Activated T-cell treated with anti-CD3 and anti-CD28 coated beads, Interleukin-2, amount 50 U/mL, for 72 hours (primary cell): ENCODE measurements around the gene MACROH2A1. TPM values are rescaled to one million over a fixed set of nuclear protein-coding genes. Genes with fewer than 3 reads are reported as not detected.
"Not testable (repeated sequence)": the region's sequence is repeated elsewhere in the genome, so short reads cannot be mapped to it uniquely, and the experiment has no call there.

Source experiments
- ATAC-seq, 2 donors: fragments of 150-1000 bp; cut with Tn5 transposase; replicated peaks in 1 of 2; 2 replicates each; pipeline ENCODE4 v1.10.0; 2021; ENCODE audit warnings: moderate library complexity in 2 of 2, mild to moderate bottlenecking in 1 of 2
- DNase-seq, 2 donors: peaks; one replicate each; pipeline ENCODE4 v3.0.0; 2021 to 2022; ENCODE audit warnings: mixed read lengths in 1 of 2
- H3K27ac Mint-ChIP-seq: one replicate; pipeline ENCODE4 v1.8.0; 2022; ENCODE audit warnings: mild to moderate bottlenecking, moderate library complexity, mixed read lengths
- H3K27me3 Mint-ChIP-seq: one replicate; pipeline ENCODE4 v1.8.0; 2022; ENCODE audit warnings: low read depth, mixed read lengths
- H3K36me3 Mint-ChIP-seq, 2 donors: one replicate each; pipeline ENCODE4 v1.8.0; 2022; ENCODE audit warnings: mixed read lengths in 2 of 2, mild to moderate bottlenecking in 1 of 2; ENCODE audit not compliant: insufficient read depth in 2 of 2
- H3K4me1 Mint-ChIP-seq: one replicate; pipeline ENCODE4 v1.8.0; 2022; ENCODE audit warnings: low read depth, mixed read lengths
- H3K4me3 Mint-ChIP-seq, 2 donors: one replicate each; pipeline ENCODE4 v1.8.0; 2022; ENCODE audit warnings: mild to moderate bottlenecking in 2 of 2, mixed read lengths in 2 of 2, moderate library complexity in 2 of 2
- H3K9me3 Mint-ChIP-seq, 2 donors: one replicate each; pipeline ENCODE4 v1.8.0; 2022; ENCODE audit warnings: mixed read lengths in 2 of 2
- total RNA-seq, 2 donors: library from RNA; stranded (reverse); gene quantifications; one replicate each; pipeline ENCODE4 v1.2.3, GENCODE V29; 2022

The MACROH2A1 gene
- total RNA-seq, 2 donors from 2014 or later: 136 to 140 TPM

DNA sequence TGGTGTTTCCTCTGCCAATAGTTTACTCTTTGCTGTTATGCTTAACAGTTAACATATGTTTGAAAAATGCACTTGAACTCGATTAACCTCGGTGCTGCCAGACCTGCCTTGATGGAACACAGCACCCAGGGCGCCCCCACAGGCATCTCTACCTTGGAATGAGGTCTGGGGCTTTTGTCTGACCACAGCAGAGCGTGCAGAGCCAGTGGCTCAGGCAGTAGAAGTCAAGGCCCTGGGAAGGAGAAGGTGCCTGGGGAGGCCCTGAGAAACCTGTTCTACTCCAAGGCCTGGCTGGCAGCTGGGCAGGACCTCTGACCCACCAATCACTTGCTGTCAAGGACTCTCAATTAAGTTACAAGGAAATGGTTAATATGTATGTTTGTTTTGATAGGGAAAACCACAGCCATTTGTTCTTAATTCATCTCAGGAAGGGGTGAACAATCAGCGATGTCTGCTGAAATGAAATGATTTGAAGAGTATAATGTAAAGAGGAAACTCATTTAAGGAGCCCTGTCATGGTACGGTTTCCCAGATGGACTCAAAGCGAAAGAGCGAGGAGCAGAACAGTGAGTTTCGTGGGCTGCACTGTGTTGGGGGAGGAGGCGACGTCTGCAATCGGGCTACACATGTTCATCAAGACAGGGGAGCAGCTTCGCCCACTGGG, 21.9 kb downstream of the MACROH2A1 start:
- Mint-ChIP-seq H3K36me3 (peaks cover 2 to 13% of the 10 kb centered on the region in 2 donors), H3K4me1 (peaks cover 76% of the 10 kb centered on the region), H3K27me3 (no peaks in the 10 kb centered on the region), H3K27ac (peak overlapping the region; percentile 6), H3K9me3 (no peaks in the 10 kb centered on the region), H3K4me3 (peak overlapping the region; percentile 16 to 51)
- DNase-seq: peak; percentile 53 to 58
- ATAC-seq: peak; percentile 90 to 95

DNA sequence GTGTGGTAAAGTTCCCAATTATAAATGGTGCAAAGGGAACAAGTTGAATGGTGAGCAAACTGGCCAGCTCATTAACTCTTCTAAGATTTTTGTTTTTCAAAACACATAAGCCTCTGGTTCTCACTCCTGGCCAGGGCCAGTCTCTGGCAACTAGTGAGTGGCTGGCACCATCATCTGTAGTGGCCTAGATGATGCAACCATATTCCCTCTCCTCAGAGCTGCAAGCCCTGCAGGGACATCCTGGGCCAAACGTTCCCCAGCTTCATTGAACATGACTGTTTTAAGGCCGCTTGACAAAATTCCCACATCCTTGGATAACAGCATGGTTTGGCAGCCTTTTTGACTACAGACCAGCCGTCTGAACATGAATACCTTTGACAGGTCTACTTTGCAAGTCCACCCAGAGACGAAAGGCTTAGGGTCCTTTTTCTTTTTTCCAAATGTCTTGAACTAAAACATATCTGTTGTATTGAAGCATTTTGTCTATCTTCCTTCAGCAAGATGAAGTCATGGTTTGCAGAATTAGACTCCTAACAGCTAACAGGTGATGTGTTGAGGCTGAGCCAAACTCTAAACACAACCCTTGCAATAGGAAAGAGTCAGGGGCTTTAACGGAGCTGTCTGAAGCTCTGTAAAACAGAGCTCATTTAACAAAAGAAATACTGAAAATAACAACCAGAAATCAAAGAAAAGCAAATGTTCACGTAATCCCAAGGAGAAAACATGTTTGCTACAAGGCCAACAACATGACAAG, 23.8 kb downstream of the MACROH2A1 start:
- DNase-seq (no peak), ATAC-seq (no peak)
- Mint-ChIP-seq H3K9me3 (no peaks in the 10 kb centered on the region), H3K27ac (no peak overlapping the region), H3K27me3 (no peaks in the 10 kb centered on the region), H3K36me3 (peaks cover 2 to 9% of the 10 kb centered on the region in 2 donors), H3K4me1 (peaks cover 76% of the 10 kb centered on the region), H3K4me3 (no peak overlapping the region)

DNA sequence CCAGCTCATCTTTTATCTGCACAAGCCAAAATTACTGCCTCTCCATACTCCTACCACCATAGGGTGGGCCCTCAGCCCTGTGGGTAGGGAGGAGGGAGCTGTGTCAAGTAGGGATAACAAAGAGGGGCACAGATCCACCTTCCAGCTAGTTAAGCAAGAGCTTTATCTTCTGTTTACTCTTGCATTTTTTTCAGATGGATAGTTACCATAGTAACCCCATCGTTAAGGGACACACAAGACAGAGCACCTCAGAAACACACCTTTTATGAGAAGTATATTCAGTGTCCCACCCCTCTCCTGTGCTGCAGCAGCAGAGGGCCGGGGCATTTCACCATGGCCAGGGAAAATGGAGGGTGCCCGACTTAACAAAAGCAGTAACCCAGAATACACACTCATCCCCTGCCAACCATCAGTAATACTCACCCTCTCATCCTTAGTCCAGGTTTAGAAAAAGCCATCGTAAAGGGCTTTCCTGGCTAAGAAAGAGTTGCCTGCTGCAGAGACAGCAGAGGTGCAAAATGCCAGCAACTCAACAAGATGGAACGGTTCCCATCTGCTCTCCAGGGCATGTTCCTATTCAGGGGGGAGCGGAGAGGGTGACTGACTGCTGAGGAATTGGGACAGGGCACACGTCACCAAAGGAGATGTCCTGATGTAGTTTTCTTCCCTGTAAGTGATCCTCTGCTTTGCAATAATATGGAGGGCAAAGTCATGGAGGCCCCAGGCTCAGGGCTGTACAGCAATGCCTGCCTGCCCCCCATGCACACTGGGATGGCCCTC, 25.1 kb downstream of the MACROH2A1 start:
- Mint-ChIP-seq H3K4me3 (no peak overlapping the region), H3K4me1 (peaks cover 63% of the 10 kb centered on the region), H3K9me3 (no peaks in the 10 kb centered on the region), H3K27ac (no peak overlapping the region), H3K36me3 (peaks cover 2 to 11% of the 10 kb centered on the region in 2 donors), H3K27me3 (no peaks in the 10 kb centered on the region)
- ATAC-seq (no peak), DNase-seq (no peak)

DNA sequence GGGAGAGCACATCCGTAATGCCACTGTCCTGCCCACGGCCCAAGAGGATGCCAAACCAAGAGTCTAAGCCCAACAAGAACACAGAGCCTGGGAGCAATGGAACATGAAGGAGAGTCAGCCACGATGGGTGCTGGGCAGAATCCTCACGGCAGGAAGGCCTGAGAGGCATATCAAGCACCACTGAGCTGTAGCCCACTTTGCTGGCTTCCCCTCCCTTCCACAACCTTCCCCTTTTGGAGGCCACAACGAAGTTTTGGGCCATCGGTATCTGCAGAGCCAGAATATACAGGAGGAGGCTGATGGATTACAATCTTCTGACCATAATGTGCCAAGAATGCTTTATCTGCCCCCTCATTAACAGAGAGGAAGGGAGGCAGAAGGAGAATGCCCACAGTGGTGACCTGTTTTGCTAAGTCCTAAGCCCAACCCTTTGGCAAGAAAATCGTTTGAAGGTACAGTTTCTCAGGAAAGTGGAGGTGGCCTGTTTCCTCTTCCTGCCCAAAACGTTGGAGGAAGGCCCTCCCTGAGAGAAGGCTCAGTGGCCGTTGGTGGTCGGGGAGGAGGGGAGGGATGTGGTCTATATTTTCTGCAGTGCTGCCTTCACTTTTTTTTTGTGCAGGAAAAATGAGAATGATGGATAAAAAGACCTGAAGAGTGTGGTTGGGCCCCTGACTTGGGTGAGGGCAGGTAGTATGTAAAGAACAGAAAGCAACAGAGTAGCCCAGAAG, 26.2 kb downstream of the MACROH2A1 start:
- H3K4me3 Mint-ChIP-seq: no peak overlapping the region
- H3K27ac Mint-ChIP-seq: no peak overlapping the region
- H3K36me3 Mint-ChIP-seq: peaks cover 0 to 6% of the 10 kb centered on the region in 2 donors
- H3K9me3 Mint-ChIP-seq: no peaks in the 10 kb centered on the region
- H3K27me3 Mint-ChIP-seq: no peaks in the 10 kb centered on the region
- DNase-seq (no peak), ATAC-seq (no peak)
- H3K4me1 Mint-ChIP-seq: peaks cover 52% of the 10 kb centered on the region

DNA sequence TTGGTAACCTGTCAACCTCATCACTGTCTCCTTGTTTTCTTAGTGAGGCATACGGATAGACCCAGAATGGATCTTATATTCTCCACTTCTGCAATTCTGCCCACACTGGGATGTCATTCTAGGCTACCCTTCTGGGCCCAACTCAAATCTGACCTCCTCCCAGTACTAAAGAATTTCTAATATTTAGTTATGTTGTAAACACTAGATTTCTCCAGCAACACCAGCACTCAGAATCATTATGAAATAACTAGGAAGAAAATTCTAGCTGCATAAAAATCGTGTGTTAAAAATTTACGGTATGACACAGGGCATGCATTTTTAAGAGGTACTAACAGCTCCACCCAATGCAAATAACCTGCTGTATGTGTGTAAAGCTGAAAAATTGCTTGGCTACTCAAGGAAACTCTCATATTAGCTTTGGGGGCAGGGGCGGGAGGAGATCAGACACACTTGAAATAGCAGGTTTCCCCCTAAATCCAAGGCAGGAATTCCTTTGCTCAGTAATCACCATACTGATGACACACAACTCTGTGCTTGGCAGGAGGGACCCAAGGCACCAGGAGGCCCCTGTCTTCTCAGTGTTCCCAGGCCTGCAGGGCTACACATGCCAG, 27.3 kb downstream of the MACROH2A1 start:
- Mint-ChIP-seq H3K36me3 (peaks cover 0 to 10% of the 10 kb centered on the region in 2 donors), H3K27ac (no peak overlapping the region), H3K4me1 (peaks cover 41% of the 10 kb centered on the region), H3K4me3 (no peak overlapping the region), H3K9me3 (no peaks in the 10 kb centered on the region), H3K27me3 (no peaks in the 10 kb centered on the region)
- DNase-seq (no peak), ATAC-seq (no peak)

DNA sequence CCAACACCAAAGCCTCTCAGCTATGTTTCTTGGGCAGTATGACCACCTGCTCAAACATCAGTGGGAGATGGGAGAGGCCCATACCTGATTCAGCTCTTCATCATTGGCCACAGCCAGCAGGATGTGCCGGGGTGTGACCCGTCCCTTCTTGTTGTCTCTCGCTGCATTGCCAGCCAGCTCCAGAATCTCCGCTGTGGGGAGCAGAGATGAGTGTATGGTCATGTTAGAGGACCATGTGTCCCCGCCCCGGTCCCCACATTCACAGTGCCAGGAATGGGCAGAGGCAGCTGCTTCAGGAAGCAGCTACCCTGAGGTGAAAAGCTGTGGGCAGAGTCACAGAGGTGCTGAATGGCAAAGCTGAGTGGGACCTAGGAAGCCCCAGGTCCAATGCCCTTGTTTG, 29.1 kb downstream of the MACROH2A1 start:
- H3K4me1 Mint-ChIP-seq: peaks cover 30% of the 10 kb centered on the region
- no peak overlapping the region for H3K27ac Mint-ChIP-seq
- no peaks in the 10 kb centered on the region for H3K27me3 Mint-ChIP-seq
- no peak overlapping the region for H3K4me3 Mint-ChIP-seq
- H3K9me3 Mint-ChIP-seq: no peaks in the 10 kb centered on the region
- no peak for DNase-seq
- peaks cover 0 to 13% of the 10 kb centered on the region in 2 donors for H3K36me3 Mint-ChIP-seq
- ATAC-seq: no peak

DNA sequence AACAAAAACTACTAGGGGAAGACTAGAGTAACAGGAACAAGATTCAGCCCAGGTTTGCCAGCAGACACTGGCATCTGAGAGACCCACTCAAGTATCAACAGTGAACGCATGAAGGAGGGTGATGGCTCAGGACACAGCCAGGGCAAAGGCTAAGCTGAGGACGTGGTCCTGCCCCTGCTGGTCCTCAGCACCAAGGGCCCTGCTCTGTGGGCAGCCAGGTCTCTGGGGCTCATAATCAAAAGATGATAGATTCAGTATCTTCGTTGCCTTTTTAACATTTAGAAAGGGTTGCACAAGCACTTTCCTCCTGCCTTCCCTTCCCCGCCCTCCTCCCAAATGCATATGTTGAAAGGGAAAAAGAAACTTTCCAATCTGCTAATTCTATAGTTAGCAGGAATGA, 31.5 kb downstream of the MACROH2A1 start:
- Mint-ChIP-seq H3K4me1 (peaks cover 8% of the 10 kb centered on the region), H3K36me3 (peaks cover 0 to 15% of the 10 kb centered on the region in 2 donors), H3K27ac (no peak overlapping the region), H3K27me3 (no peaks in the 10 kb centered on the region), H3K4me3 (no peak overlapping the region), H3K9me3 (no peaks in the 10 kb centered on the region)
- ATAC-seq (no peak), DNase-seq (no peak)

DNA sequence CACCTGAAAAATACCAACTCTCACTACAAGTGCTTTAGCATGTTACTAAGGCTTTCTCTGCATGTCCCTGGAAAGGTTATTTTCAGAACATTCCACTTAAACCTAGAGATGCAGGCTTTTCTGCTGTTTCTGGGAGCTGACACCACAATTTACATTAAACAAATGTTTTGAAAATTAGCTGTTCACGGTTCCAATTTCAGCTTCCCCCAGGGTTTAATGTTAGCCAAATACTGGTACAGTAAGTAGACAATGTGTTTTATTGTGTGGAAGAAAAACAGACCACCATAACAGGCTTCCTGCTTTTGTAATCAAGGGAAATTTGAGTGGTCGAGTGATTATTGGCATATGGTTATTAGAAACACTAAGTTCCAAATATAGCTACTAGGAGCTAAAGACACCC, 32.0 kb downstream of the MACROH2A1 start:
- Mint-ChIP-seq H3K27ac (no peak overlapping the region), H3K36me3 (peaks cover 0 to 15% of the 10 kb centered on the region in 2 donors), H3K27me3 (no peaks in the 10 kb centered on the region), H3K9me3 (no peaks in the 10 kb centered on the region), H3K4me1 (peaks cover 5% of the 10 kb centered on the region), H3K4me3 (no peak overlapping the region)
- DNase-seq (no peak), ATAC-seq (no peak)

DNA sequence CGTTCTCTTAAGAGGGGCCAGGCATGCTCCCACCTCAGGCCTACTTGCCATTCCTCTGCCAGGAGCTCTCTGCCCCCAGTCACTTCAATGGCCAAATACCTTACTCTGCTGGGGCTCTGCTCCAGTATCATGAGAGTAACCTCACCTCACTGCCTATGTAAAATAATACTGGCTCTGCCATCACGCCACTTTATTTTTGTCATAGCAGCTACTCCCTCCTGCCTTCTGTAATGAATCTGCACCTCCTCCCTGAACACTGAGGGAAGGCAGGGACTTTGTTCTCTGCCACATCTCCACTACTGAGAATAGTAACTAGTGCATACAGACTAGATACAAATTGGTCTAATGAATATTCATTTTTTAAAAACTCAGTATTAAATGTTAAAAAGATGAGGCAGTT, 33.8 kb downstream of the MACROH2A1 start:
- no peaks in the 10 kb centered on the region for H3K27me3 Mint-ChIP-seq
- no peaks in the 10 kb centered on the region for H3K9me3 Mint-ChIP-seq
- H3K27ac Mint-ChIP-seq: peak overlapping the region; percentile 62
- DNase-seq (no peak), ATAC-seq (no peak)
- H3K4me3 Mint-ChIP-seq: no peak overlapping the region
- peaks cover 0 to 15% of the 10 kb centered on the region in 2 donors for H3K36me3 Mint-ChIP-seq
- peaks cover 5% of the 10 kb centered on the region for H3K4me1 Mint-ChIP-seq

DNA sequence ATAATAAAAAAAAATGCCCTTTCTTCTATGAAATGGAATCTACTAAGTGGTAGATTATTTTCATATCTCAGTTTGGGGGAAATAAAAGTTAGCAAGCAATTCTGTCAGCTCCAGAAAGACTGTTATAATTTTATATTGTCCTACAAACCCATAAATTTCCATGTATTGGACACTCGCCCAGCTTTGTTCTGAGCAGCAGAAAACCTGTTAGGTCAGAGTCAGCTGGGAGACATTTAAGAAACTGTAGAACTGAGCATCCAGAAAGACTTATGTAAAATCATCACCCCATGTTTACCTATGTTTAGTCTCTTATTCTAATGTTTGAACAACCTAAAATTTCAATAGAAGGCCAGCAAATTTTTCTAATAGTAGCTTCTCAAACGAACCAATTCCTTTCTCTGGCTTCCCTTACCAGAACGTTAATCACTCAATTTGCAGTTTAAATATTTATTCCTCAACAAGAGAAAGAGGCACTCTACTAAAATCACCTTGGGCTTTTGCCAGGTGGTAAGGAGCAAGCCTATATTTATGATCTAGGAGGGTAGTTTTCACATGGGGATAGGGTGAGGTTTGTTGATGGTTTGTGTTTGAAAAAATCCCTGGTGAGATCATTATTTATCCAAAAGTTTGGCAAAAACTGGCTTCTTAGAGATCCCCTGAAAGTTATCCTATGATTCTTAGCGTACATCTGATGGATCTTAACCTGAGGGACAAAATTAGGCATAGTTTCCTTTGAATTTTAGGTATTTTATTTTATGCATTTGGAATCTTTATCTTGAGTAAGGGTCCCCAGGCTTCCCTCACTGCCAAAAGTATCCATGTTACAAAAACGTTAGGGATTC, 34.4 kb downstream of the MACROH2A1 start:
- DNase-seq (no peak), ATAC-seq (no peak)
- Mint-ChIP-seq H3K27ac (no peak overlapping the region), H3K27me3 (no peaks in the 10 kb centered on the region), H3K9me3 (no peaks in the 10 kb centered on the region), H3K36me3 (peaks cover 0 to 13% of the 10 kb centered on the region in 2 donors), H3K4me1 (peaks cover 5% of the 10 kb centered on the region), H3K4me3 (no peak overlapping the region)

DNA sequence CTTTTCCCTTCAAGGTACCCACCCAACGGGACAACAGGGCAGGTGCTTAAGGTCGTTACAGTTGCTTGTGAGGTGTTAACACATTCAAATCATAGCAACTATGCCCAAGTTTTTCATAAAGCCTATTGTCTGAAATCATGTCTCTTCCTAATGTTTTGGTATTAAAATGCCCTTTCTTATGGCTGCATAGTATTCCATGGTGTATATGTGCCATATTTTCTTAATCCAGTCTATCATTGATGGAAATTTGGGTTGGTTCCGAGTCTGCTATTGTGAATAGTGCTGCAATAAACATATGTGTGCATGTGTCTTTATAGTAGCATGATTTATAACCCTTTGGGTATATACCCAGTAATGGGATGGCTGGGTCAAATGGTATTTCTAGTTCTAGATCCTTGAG, 35.7 kb downstream of the MACROH2A1 start:
- not testable (repeated sequence) for H3K27ac Mint-ChIP-seq, H3K4me3 Mint-ChIP-seq, H3K4me1 Mint-ChIP-seq, H3K9me3 Mint-ChIP-seq, ATAC-seq, H3K27me3 Mint-ChIP-seq, DNase-seq
- peaks cover 0 to 13% of the 10 kb centered on the region in 2 donors for H3K36me3 Mint-ChIP-seq

DNA sequence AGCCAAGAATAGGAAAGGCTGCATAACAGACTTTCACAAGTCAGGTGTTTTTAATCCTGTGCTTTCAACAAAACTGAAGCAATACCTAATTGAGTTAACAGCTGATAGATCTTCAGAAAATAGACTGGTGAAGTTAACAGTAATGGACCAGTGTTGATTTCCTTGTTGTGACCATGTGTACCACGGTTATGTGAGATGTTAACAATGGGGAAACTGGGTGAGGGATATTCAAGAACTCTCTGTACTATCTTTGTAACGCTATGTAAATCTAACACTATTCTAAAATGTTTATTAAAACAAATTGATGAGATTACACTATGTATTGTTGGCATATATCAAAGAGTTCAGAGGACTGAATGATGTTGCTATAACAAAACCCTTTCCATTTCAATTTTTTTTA, 36.9 kb downstream of the MACROH2A1 start:
- no peak overlapping the region for H3K27ac Mint-ChIP-seq
- H3K9me3 Mint-ChIP-seq: no peaks in the 10 kb centered on the region
- H3K4me1 Mint-ChIP-seq: peaks cover 5% of the 10 kb centered on the region
- H3K27me3 Mint-ChIP-seq: no peaks in the 10 kb centered on the region
- peaks cover 0 to 10% of the 10 kb centered on the region in 2 donors for H3K36me3 Mint-ChIP-seq
- ATAC-seq (no peak), DNase-seq (no peak)
- no peak overlapping the region for H3K4me3 Mint-ChIP-seq
